ENCODE measurements around the gene NEUROG3.
"Not testable (repeated sequence)": the region's sequence is repeated elsewhere in the genome, so short reads cannot be mapped to it uniquely, and the experiment has no call there.

NEUROG3 gene

GRCh38 chr10:69571618-69572158 lies 1.5 kb downstream of the NEUROG3 start:
- no peak for DNase-seq (ENCODE audit: low spot score)

- no peak for DNase-seq (ENCODE audit: low spot score)
Observed at GRCh38 chr10:69570050-69570816, 3.0 kb downstream of the NEUROG3 start.

GRCh38 chr10:69569396-69569934 lies 3.8 kb downstream of the NEUROG3 start:
- DNase-seq (ENCODE audit: low spot score) = no peak

GRCh38 chr10:69568472-69569395 lies 4.5 kb downstream of the NEUROG3 start:
- peak; percentile 61 for DNase-seq (ENCODE audit: low spot score)

GRCh38 chr10:69567920-69568319 lies 5.3 kb downstream of the NEUROG3 start:
- DNase-seq (ENCODE audit: low spot score) = peak; percentile 86

GRCh38 chr10:69562731-69563254 lies 10.4 kb downstream of the NEUROG3 start:
- DNase-seq (ENCODE audit: low spot score) = no peak

- no peak for DNase-seq (ENCODE audit: low spot score)
Observed at GRCh38 chr10:69559525-69559924, 13.7 kb downstream of the NEUROG3 start.

- DNase-seq (ENCODE audit: low spot score) = no peak
Observed at GRCh38 chr10:69558559-69558958, 14.7 kb downstream of the NEUROG3 start.

- DNase-seq (ENCODE audit: low spot score) = no peak
Observed at GRCh38 chr10:69554611-69555010, 18.6 kb downstream of the NEUROG3 start.

- no peak for DNase-seq (ENCODE audit: low spot score)
Observed at GRCh38 chr10:69553328-69553727, 19.9 kb downstream of the NEUROG3 start.

GRCh38 chr10:69552268-69552667 lies 21.0 kb downstream of the NEUROG3 start:
- no peak for DNase-seq (ENCODE audit: low spot score)

GRCh38 chr10:69549959-69550358 lies 23.3 kb downstream of the NEUROG3 start:
- DNase-seq (ENCODE audit: low spot score) = no peak

- DNase-seq (ENCODE audit: low spot score) = no peak
Observed at GRCh38 chr10:69541463-69541862, 31.8 kb downstream of the NEUROG3 start.

GRCh38 chr10:69538461-69538860 lies 34.8 kb downstream of the NEUROG3 start:
- DNase-seq (ENCODE audit: low spot score) = no peak

- DNase-seq (ENCODE audit: low spot score) = no peak
Observed at GRCh38 chr10:69537449-69537848, 35.8 kb downstream of the NEUROG3 start.

GRCh38 chr10:69536521-69536920 lies 36.7 kb downstream of the NEUROG3 start:
- DNase-seq (ENCODE audit: low spot score) = not testable (repeated sequence)

- no peak for DNase-seq (ENCODE audit: low spot score)
Observed at GRCh38 chr10:69533658-69534057, 39.6 kb downstream of the NEUROG3 start.

- DNase-seq (ENCODE audit: low spot score) = no peak
Observed at GRCh38 chr10:69527961-69528360, 45.3 kb downstream of the NEUROG3 start.

All from ecto neural progenitor cell (in vitro differentiated cells).